ENCODE data around the gene GPR75.

GPR75 gene

GRCh38 chr2:53859206-53860181, at the start of gene GPR75:
TSS of gene GPR75 (minus strand) at chr2:53859967. CDS start at chr2:53854756, 5,211 bp downstream.
- DNase-seq (ENCODE audit: low spot score) = peak; percentile 73

- no peak for DNase-seq (ENCODE audit: low spot score)
Measured at GRCh38 chr2:53907582-53907981, 47.8 kb upstream of the GPR75 start.

GRCh38 chr2:53905396-53905795, 45.6 kb upstream of the GPR75 start:
- DNase-seq (ENCODE audit: low spot score) = no peak

GRCh38 chr2:53903011-53903410, 43.2 kb upstream of the GPR75 start:
- DNase-seq (ENCODE audit: low spot score) = no peak

- no peak for DNase-seq (ENCODE audit: low spot score)
Measured at GRCh38 chr2:53901192-53901591, 41.4 kb upstream of the GPR75 start.

- DNase-seq (ENCODE audit: low spot score) = peak; percentile 60
Measured at GRCh38 chr2:53896864-53897263, 37.1 kb upstream of the GPR75 start.

- DNase-seq (ENCODE audit: low spot score) = no peak
Measured at GRCh38 chr2:53886406-53887280, 26.9 kb upstream of the GPR75 start.

GRCh38 chr2:53884883-53885282, 25.1 kb upstream of the GPR75 start:
- DNase-seq (ENCODE audit: low spot score) = no peak

GRCh38 chr2:53881986-53882385, 22.2 kb upstream of the GPR75 start:
- DNase-seq (ENCODE audit: low spot score) = no peak

- DNase-seq (ENCODE audit: low spot score) = no peak
Measured at GRCh38 chr2:53881360-53881759, 21.6 kb upstream of the GPR75 start.

- DNase-seq (ENCODE audit: low spot score) = peak; percentile 77
Measured at GRCh38 chr2:53880756-53881155, 21.0 kb upstream of the GPR75 start.

GRCh38 chr2:53877556-53877955, 17.8 kb upstream of the GPR75 start:
- DNase-seq (ENCODE audit: low spot score) = no peak

GRCh38 chr2:53877112-53877511, 17.3 kb upstream of the GPR75 start:
- no peak for DNase-seq (ENCODE audit: low spot score)

- no peak for DNase-seq (ENCODE audit: low spot score)
Measured at GRCh38 chr2:53874401-53874950, 14.7 kb upstream of the GPR75 start.

GRCh38 chr2:53867773-53868172, 8.0 kb upstream of the GPR75 start:
- DNase-seq (ENCODE audit: low spot score) = no peak

- DNase-seq (ENCODE audit: low spot score) = no peak
Measured at GRCh38 chr2:53867169-53867568, 7.4 kb upstream of the GPR75 start.

GRCh38 chr2:53865962-53866361, 6.2 kb upstream of the GPR75 start:
- no peak for DNase-seq (ENCODE audit: low spot score)

- no peak for DNase-seq (ENCODE audit: low spot score)
Measured at GRCh38 chr2:53865264-53865663, 5.5 kb upstream of the GPR75 start.

GRCh38 chr2:53863538-53864227, 3.9 kb upstream of the GPR75 start:
- DNase-seq (ENCODE audit: low spot score) = no peak

- DNase-seq (ENCODE audit: low spot score) = no peak
Measured at GRCh38 chr2:53861824-53862223, 2.1 kb upstream of the GPR75 start.

- DNase-seq (ENCODE audit: low spot score) = no peak
Measured at GRCh38 chr2:53856272-53856671, 3.5 kb downstream of the GPR75 start.

- no peak for DNase-seq (ENCODE audit: low spot score)
Measured at GRCh38 chr2:53854678-53855077, 5.1 kb downstream of the GPR75 start.

Data from AG20443 (cell line).